ENCODE results near the gene DUXB. TPM values are rescaled to one million over a fixed set of nuclear protein-coding genes. Genes with fewer than 3 reads are reported as not detected.
A peak's percentile ranks its signal among the peaks of the same experiment; 100 is the strongest.

DUXB gene
- total RNA-seq, 2 experiments from 2014 or later: not detected

- CTCF ChIA-PET (ENCODE audit: unreplicated experiment): no interaction called here
- no peak for TF ChIP-seq CTCF (conservative IDR thresholded peaks at IDR 0.05; ENCODE audit: low read length)
- TF ChIP-seq EZH2phosphoT487 (IDR thresholded peaks at IDR 0.05; ENCODE audit: borderline replicate concordance, low read depth, low read length): no peak
- Histone ChIP-seq H2AFZ (ENCODE audit: low read length) (no peak overlapping the region), H3K27ac (ENCODE audit: low read depth, low read length, poor library complexity, severe bottlenecking) (no peak overlapping the region), H3K4me2 (ENCODE audit: low read length) (no peak overlapping the region), H3K4me3 (ENCODE audit: low read depth, low read length, poor library complexity, severe bottlenecking) (no peak overlapping the region), H3K79me2 (ENCODE audit: insufficient read depth, low read depth, low read length) (no peaks in the 10 kb centered on the region), H3K4me1 (ENCODE audit: insufficient read depth, low read length, poor library complexity, severe bottlenecking) (no peaks in the 10 kb centered on the region), H3K36me3 (ENCODE audit: insufficient read depth, low read length) (no peaks in the 10 kb centered on the region), H4K20me1 (ENCODE audit: insufficient read depth, low read length) (no peaks in the 10 kb centered on the region), H3K9me3 (ENCODE audit: low read length) (peaks cover 35% of the 10 kb centered on the region), H3K9me2 (ENCODE audit: insufficient read depth, low read length) (no peaks in the 10 kb centered on the region)
- POLR2A ChIA-PET: interaction anchor here (0.6 to 1.2 kb wide), 2 partner anchors 13 to 1362 kb away, joined by 3 read pairs; no protein-coding TSS in a partner anchor
- no peak for DNase-seq (ENCODE audit: low spot score)
- intact Hi-C loops (cut with micrococcal nuclease; ENCODE audit: unreplicated experiment): no loop called here
- BruUV-seq (replicated peaks): no TSS peak
Measured at GRCh38 chr16:75745823-75746222, 44.6 kb upstream of the DUXB start.

- Histone ChIP-seq H4K20me1 (ENCODE audit: insufficient read depth, low read length) (no peaks in the 10 kb centered on the region), H3K27ac (ENCODE audit: low read depth, low read length, poor library complexity, severe bottlenecking) (no peak overlapping the region), H3K4me2 (ENCODE audit: low read length) (no peak overlapping the region), H3K36me3 (ENCODE audit: insufficient read depth, low read length) (no peaks in the 10 kb centered on the region), H3K4me3 (ENCODE audit: low read depth, low read length, poor library complexity, severe bottlenecking) (no peak overlapping the region), H3K4me1 (ENCODE audit: insufficient read depth, low read length, poor library complexity, severe bottlenecking) (no peaks in the 10 kb centered on the region), H3K9me2 (ENCODE audit: insufficient read depth, low read length) (no peaks in the 10 kb centered on the region), H3K79me2 (ENCODE audit: insufficient read depth, low read depth, low read length) (no peaks in the 10 kb centered on the region), H2AFZ (ENCODE audit: low read length) (no peak overlapping the region), H3K9me3 (ENCODE audit: low read length) (peaks cover 36% of the 10 kb centered on the region)
- no TSS peak for BruUV-seq (replicated peaks)
- intact Hi-C loops (cut with micrococcal nuclease; ENCODE audit: unreplicated experiment): no loop called here
- POLR2A ChIA-PET: interaction anchor here (0.6 to 1.7 kb wide), 4 partner anchors 11 to 1363 kb away, joined by 3 to 10 read pairs (median 3); no protein-coding TSS in a partner anchor
- CTCF ChIA-PET (ENCODE audit: unreplicated experiment): no interaction called here
- TF ChIP-seq CTCF (conservative IDR thresholded peaks at IDR 0.05; ENCODE audit: low read length): no peak
- TF ChIP-seq EZH2phosphoT487 (IDR thresholded peaks at IDR 0.05; ENCODE audit: borderline replicate concordance, low read depth, low read length): no peak
- DNase-seq (ENCODE audit: low spot score): no peak
Measured at GRCh38 chr16:75745242-75745641, 44.0 kb upstream of the DUXB start.

- H3K4me3 ChIP-seq (ENCODE audit: low read depth, low read length, poor library complexity, severe bottlenecking): no peak overlapping the region
Measured at GRCh38 chr16:75742424-75743047, 41.3 kb upstream of the DUXB start.

More at GRCh38 chr16:75742424-75743047, 41.3 kb upstream of the DUXB start:
- Histone ChIP-seq H2AFZ (ENCODE audit: low read length) (no peak overlapping the region), H3K27ac (ENCODE audit: low read depth, low read length, poor library complexity, severe bottlenecking) (no peak overlapping the region), H3K4me2 (ENCODE audit: low read length) (no peak overlapping the region), H3K4me1 (ENCODE audit: insufficient read depth, low read length, poor library complexity, severe bottlenecking) (no peaks in the 10 kb centered on the region), H3K9me2 (ENCODE audit: insufficient read depth, low read length) (no peaks in the 10 kb centered on the region), H4K20me1 (ENCODE audit: insufficient read depth, low read length) (no peaks in the 10 kb centered on the region), H3K9me3 (ENCODE audit: low read length) (peaks cover 36% of the 10 kb centered on the region), H3K36me3 (ENCODE audit: insufficient read depth, low read length) (no peaks in the 10 kb centered on the region), H3K79me2 (ENCODE audit: insufficient read depth, low read depth, low read length) (no peaks in the 10 kb centered on the region)
- POLR2A ChIA-PET: no interaction called here
- no TSS peak for BruUV-seq (replicated peaks)
- DNase-seq (ENCODE audit: low spot score): peak; percentile 55
- intact Hi-C loops (cut with micrococcal nuclease; ENCODE audit: unreplicated experiment): no loop called here
- CTCF ChIA-PET (ENCODE audit: unreplicated experiment): no interaction called here
- no peak for TF ChIP-seq EZH2phosphoT487 (IDR thresholded peaks at IDR 0.05; ENCODE audit: borderline replicate concordance, low read depth, low read length)
- no peak for TF ChIP-seq CTCF (conservative IDR thresholded peaks at IDR 0.05; ENCODE audit: low read length)

All from OCI-LY7 (cell line).